OCI-LY3 (cell line): ENCODE measurements around the gene SYT1.

Experiments
- EZH2phosphoT487 ChIP-seq: fragments of 200-600 bp; shearing (Covaris generic); IDR thresholded peaks from 2 replicates; pipeline ENCODE4 v1.6.1; 2018; ENCODE audit warnings: antibody characterized with exemption, mixed run types, low read depth
- TF ChIP-seq, protein P1 (sequence below): fragments of 200-600, 300-600 bp; sonication (generic); IDR thresholded peaks from 2 replicates; pipeline ENCODE4 v1.5.1; 2014; ENCODE audit warnings: antibody characterized with exemption, low read length, low read depth

DNA sequence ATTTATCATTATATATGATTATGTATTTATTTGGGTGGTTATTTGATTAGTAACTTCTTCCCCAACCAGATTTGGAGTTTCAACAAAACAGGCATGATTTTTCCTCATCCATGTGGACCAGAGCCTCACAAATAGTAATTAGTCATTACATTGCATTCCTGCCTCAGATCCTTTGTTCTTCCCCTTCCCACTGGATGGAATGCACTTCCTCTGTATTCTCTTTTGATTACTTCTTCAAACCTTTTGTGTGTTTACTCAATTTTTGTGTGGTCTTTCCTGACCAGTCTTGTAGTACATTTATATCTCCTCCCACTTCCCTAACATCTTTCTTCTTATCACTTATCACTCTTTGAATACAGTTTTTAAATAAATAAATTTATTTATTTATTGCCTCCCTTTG, 15.5 kb downstream of the SYT1 start:
- TF ChIP-seq, protein P1, sequence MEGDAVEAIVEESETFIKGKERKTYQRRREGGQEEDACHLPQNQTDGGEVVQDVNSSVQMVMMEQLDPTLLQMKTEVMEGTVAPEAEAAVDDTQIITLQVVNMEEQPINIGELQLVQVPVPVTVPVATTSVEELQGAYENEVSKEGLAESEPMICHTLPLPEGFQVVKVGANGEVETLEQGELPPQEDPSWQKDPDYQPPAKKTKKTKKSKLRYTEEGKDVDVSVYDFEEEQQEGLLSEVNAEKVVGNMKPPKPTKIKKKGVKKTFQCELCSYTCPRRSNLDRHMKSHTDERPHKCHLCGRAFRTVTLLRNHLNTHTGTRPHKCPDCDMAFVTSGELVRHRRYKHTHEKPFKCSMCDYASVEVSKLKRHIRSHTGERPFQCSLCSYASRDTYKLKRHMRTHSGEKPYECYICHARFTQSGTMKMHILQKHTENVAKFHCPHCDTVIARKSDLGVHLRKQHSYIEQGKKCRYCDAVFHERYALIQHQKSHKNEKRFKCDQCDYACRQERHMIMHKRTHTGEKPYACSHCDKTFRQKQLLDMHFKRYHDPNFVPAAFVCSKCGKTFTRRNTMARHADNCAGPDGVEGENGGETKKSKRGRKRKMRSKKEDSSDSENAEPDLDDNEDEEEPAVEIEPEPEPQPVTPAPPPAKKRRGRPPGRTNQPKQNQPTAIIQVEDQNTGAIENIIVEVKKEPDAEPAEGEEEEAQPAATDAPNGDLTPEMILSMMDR: no peak
- TF ChIP-seq EZH2phosphoT487: no peak
